Mammary epithelial cell (primary cell): ENCODE data around the gene JPT2.

Experiments
- EZH2 ChIP-seq: IDR thresholded peaks from 2 replicates; pipeline ENCODE4 v1.6.1; 2012; ENCODE audit warnings: low read length, inconsistent platforms, borderline replicate concordance
- TF ChIP-seq, protein P1 (sequence below), 2 donors: IDR thresholded peaks in 1 of 2; conservative IDR thresholded peaks in 1 of 2; 2 replicates each; pipeline ENCODE4 v1.5.1; 2011 to 2012; ENCODE audit warnings: inconsistent platforms in 2 of 2, low read length in 2 of 2, mild to moderate bottlenecking in 2 of 2, control low read depth in 1 of 2, low read depth in 1 of 2; ENCODE audit not compliant: insufficient read depth in 1 of 2; ENCODE audit errors: extremely low read depth in 1 of 2

DNA sequence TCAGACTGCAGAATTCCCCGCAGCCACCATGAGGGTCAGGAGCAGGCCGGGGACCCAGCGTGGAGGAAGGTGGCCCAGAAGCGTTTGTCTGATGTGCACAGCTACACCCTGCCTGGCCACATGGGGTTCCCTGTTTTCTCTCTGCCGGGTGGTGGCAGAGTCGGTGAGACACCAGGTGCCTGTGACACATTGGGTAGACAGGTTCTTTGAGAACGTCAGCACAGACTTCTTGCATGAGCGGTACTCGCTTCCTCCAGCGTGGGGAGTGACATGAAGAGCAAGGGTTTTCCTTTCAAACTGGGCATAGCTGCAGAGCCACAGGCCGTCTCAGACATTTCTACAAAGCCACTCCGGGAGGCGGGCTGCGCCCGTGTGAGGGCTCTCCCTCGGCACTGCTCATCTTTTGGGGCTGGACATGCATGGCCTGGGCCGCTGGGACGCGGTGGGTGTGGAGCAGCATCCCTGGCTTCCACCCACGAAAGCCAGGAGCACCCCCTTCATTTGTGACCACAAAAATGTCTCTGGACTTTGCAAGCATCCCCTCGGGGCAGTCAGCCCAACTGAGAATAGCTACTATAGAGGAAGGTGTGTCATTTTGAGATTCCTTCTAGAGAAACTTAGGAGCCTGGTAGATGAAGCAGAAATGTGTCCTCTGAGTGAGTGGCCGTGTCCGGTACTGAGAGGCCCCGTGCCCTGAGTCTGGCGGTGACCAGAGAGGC, 67.3 kb downstream of the JPT2 start:
- TF ChIP-seq, protein P1, sequence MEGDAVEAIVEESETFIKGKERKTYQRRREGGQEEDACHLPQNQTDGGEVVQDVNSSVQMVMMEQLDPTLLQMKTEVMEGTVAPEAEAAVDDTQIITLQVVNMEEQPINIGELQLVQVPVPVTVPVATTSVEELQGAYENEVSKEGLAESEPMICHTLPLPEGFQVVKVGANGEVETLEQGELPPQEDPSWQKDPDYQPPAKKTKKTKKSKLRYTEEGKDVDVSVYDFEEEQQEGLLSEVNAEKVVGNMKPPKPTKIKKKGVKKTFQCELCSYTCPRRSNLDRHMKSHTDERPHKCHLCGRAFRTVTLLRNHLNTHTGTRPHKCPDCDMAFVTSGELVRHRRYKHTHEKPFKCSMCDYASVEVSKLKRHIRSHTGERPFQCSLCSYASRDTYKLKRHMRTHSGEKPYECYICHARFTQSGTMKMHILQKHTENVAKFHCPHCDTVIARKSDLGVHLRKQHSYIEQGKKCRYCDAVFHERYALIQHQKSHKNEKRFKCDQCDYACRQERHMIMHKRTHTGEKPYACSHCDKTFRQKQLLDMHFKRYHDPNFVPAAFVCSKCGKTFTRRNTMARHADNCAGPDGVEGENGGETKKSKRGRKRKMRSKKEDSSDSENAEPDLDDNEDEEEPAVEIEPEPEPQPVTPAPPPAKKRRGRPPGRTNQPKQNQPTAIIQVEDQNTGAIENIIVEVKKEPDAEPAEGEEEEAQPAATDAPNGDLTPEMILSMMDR (conservative IDR thresholded peaks at IDR 0.05 in 1 of 2, IDR thresholded peaks at IDR 0.05 in 1 of 2; ENCODE audit: extremely low read depth in 1 of 2, insufficient read depth in 1 of 2, low read depth in 1 of 2, low read length in 2 of 2), result no peak
- no peak for TF ChIP-seq EZH2
